K562 (cell line): ENCODE results near the gene ENPP6. TPM values are rescaled to one million over a fixed set of nuclear protein-coding genes. Genes with fewer than 3 reads are reported as not detected.

ENCODE experiments used
- ATAC-seq: fragments of 200-7000 bp; cut with Tn5 transposase; 3 replicates; pipeline ENCODE4 v1.9.1; 2020; ENCODE audit warnings: moderate library complexity
- BruUV-seq: library from RNA; stranded (reverse); fragments of 400-500 nt; replicated peaks from 2 replicates; lab custom pipeline; 2021; lab: Mats Ljungman, UMichigan
- CTCF ChIA-PET: fragments of 300-600 bp; formaldehyde crosslinking; extraction: SDS; loops from one replicate; lab custom pipeline; 2021; ENCODE audit warnings: low intra/inter-chr PET ratio; lab: Yijun Ruan, JAX
- POLR2A ChIA-PET: fragments of 300-600, 350-650 bp; sonication (Branson Sonifier 250); formaldehyde crosslinking; extraction: SDS; loops from one replicate; lab custom pipeline; 2021; ENCODE audit warnings: antibody characterized with exemption, inconsistent platforms; lab: Yijun Ruan, JAX
- DNase-seq, 4 experiments: peaks; one replicate each; pipeline versions ENCODE4 v3.0.0 to v3.0.0-alpha.2; 2011 to 2018; ENCODE audit warnings: low spot score in 3 of 4, mixed read lengths in 3 of 4; ENCODE audit errors: extremely low read depth in 1 of 4
- FAIRE-seq: peaks from 2 replicates; lab custom pipeline; 2011; peaks lifted over from hg19 to GRCh38; lab: Jason Lieb, UNC
- H2AFZ ChIP-seq: 2 replicates; pipeline ENCODE4 v1.6.0; 2011; ENCODE audit warnings: low read depth, low read length, control low read depth, inconsistent platforms
- H3K27ac ChIP-seq: fragments of 200-600 bp; 3 replicates; pipeline ENCODE4 v1.8.0; 2011; ENCODE audit warnings: low read depth, mild to moderate bottlenecking, control low read depth, inconsistent platforms, low read length, moderate library complexity, mixed read lengths; ENCODE audit errors: extremely low read depth
- H3K27me3 ChIP-seq, 2 experiments: fragments of 300-600 bp in 1 of 2; 2 replicates in 1 of 2; 3 replicates in 1 of 2; pipeline versions ENCODE4 v1.6.0 to v1.8.0; 2011; ENCODE audit warnings: inconsistent platforms in 2 of 2, low read length in 2 of 2, mild to moderate bottlenecking in 1 of 2, mixed read lengths in 1 of 2, moderate library complexity in 1 of 2; ENCODE audit not compliant: control insufficient read depth in 2 of 2, insufficient read depth in 2 of 2
- H3K36me3 ChIP-seq: fragments of 300-600 bp; 3 replicates; pipeline ENCODE4 v1.8.0; 2011; ENCODE audit warnings: mild to moderate bottlenecking, low read length, inconsistent platforms; ENCODE audit not compliant: control insufficient read depth, insufficient read depth
- H3K4me1 ChIP-seq, 2 experiments: fragments of 200-600 bp in 1 of 2; replicated peaks in 1 of 2; 2 replicates in 1 of 2; 3 replicates in 1 of 2; pipeline versions ENCODE4 v1.5.1 to v1.8.0; 2011; ENCODE audit warnings: inconsistent platforms in 2 of 2, low read length in 2 of 2, mild to moderate bottlenecking in 1 of 2, mixed read lengths in 1 of 2, moderate library complexity in 1 of 2; ENCODE audit not compliant: control insufficient read depth in 2 of 2, insufficient read depth in 2 of 2
- H3K4me2 ChIP-seq: 2 replicates; pipeline ENCODE4 v1.6.1; 2011; ENCODE audit warnings: low read length, control low read depth, inconsistent platforms, mixed read lengths; ENCODE audit not compliant: insufficient read depth
- H3K4me3 ChIP-seq: fragments of 200-600 bp; sonication (generic), shearing (Covaris generic); 2 replicates; pipeline ENCODE4 v1.5.1; 2016; ENCODE audit warnings: control low read depth, inconsistent platforms
- H3K79me2 ChIP-seq: fragments of 200-600 bp; 3 replicates; pipeline ENCODE4 v1.8.0; 2011; ENCODE audit warnings: low read length, inconsistent platforms; ENCODE audit not compliant: control insufficient read depth, insufficient read depth
- H3K9ac ChIP-seq, 2 experiments: 2 replicates each; pipeline versions ENCODE4 v1.6.0 to v1.6.1; 2011; ENCODE audit warnings: low read depth in 2 of 2, low read length in 2 of 2, control low read depth in 1 of 2, inconsistent platforms in 1 of 2, mild to moderate bottlenecking in 1 of 2, mixed read lengths in 1 of 2; ENCODE audit not compliant: insufficient read depth in 1 of 2
- H3K9me1 ChIP-seq: one replicate; pipeline ENCODE4 v1.6.0; 2011; ENCODE audit warnings: inconsistent platforms, mild to moderate bottlenecking, low read length, moderate library complexity; ENCODE audit not compliant: control insufficient read depth, insufficient read depth
- H3K9me3 ChIP-seq: replicated peaks from 2 replicates; pipeline ENCODE4 v1.5.1; 2011; ENCODE audit warnings: low read depth, low read length, inconsistent platforms; ENCODE audit not compliant: control insufficient read depth, insufficient read depth
- H4K20me1 ChIP-seq: replicated peaks from 2 replicates; pipeline ENCODE4 v1.6.1; 2011; ENCODE audit warnings: low read length, inconsistent platforms, mixed read lengths; ENCODE audit not compliant: control insufficient read depth, insufficient read depth
- ATF3 ChIP-seq, 2 experiments: fragments of 450-650 bp in 1 of 2; sonication (generic) in 1 of 2; formaldehyde crosslinking in 1 of 2; IDR thresholded peaks in 1 of 2; conservative IDR thresholded peaks in 1 of 2; 2 replicates each; pipeline versions ENCODE4 v1.6.1 to v1.8.1; 2016 to 2023; ENCODE audit warnings: mild to moderate bottlenecking in 2 of 2, moderate library complexity in 2 of 2, inconsistent platforms in 1 of 2, missing genetic modification reagents in 1 of 2
- CTBP1 ChIP-seq: fragments of 450-650 bp; IDR thresholded peaks from 2 replicates; pipeline ENCODE4 v1.6.1; 2016; ENCODE audit warnings: borderline replicate concordance
- CTCF ChIP-seq, 3 experiments: IDR thresholded peaks in 2 of 3; conservative IDR thresholded peaks in 1 of 3; 2 replicates each; pipeline ENCODE4 v1.5.1; 2011 to 2012; ENCODE audit warnings: low read length in 3 of 3, mild to moderate bottlenecking in 3 of 3, control low read depth in 2 of 3, improper control_type of control experiment in 1 of 3, inconsistent platforms in 1 of 3, low read depth in 1 of 3, mixed read lengths in 1 of 3, moderate library complexity in 1 of 3; ENCODE audit not compliant: insufficient read depth in 2 of 3
- ELF1 ChIP-seq: fragments of 200-800 bp; sonication (Bioruptor generic); IDR thresholded peaks from 2 replicates; pipeline ENCODE4 v1.6.1; 2016; ENCODE audit warnings: missing genetic modification characterization, missing compliant biosample characterization
- HIVEP1 ChIP-seq: fragments of 250-450 bp; sonication (Bioruptor Pico); IDR thresholded peaks from 2 replicates; pipeline ENCODE4 v1.4.0; 2020; ENCODE audit warnings: mild to moderate bottlenecking
- KLF6 ChIP-seq: fragments of 250-450 bp; sonication (Bioruptor Pico); IDR thresholded peaks from 2 replicates; pipeline ENCODE4 v1.4.0; 2020; ENCODE audit warnings: mild to moderate bottlenecking, moderate library complexity, borderline replicate concordance
- NCOA6 ChIP-seq: fragments of 450-650 bp; IDR thresholded peaks from 2 replicates; pipeline ENCODE4 v1.6.1; 2017; ENCODE audit warnings: mild to moderate bottlenecking
- NR3C1 ChIP-seq: sonication (generic); formaldehyde crosslinking; IDR thresholded peaks from 2 replicates; pipeline ENCODE4 v1.8.1; 2022; ENCODE audit warnings: missing genetic modification reagents
- PCBP1 ChIP-seq: fragments of 200-400 bp; formaldehyde crosslinking; IDR thresholded peaks from 2 replicates; pipeline ENCODE4 v1.6.1; 2018; ENCODE audit warnings: mild to moderate bottlenecking, low read depth, low read length; ENCODE audit not compliant: poor library complexity, severe bottlenecking
- VEZF1 ChIP-seq: fragments of 200-800 bp; sonication (Bioruptor generic); IDR thresholded peaks from 2 replicates; pipeline ENCODE4 v1.6.1; 2017; ENCODE audit warnings: missing genetic modification characterization, missing compliant biosample characterization
- ZFP1 ChIP-seq: fragments of 450-650 bp; formaldehyde crosslinking; IDR thresholded peaks from 2 replicates; pipeline ENCODE4 v1.4.0; 2020; ENCODE audit warnings: mild to moderate bottlenecking, mixed read lengths
- ZFX ChIP-seq: sonication (generic); formaldehyde crosslinking; IDR thresholded peaks from 2 replicates; pipeline ENCODE4 v1.8.0; 2022; ENCODE audit warnings: mild to moderate bottlenecking, missing genetic modification reagents, moderate library complexity
- ZNF143 ChIP-seq: sonication (generic); formaldehyde crosslinking; IDR thresholded peaks from 2 replicates; pipeline ENCODE4 v1.9.0; 2022; ENCODE audit warnings: mild to moderate bottlenecking, missing genetic modification reagents
- ZNF253 ChIP-seq: fragments of 250-450 bp; sonication (Bioruptor Pico); conservative IDR thresholded peaks from 2 replicates; pipeline ENCODE4 v1.6.1; 2021; ENCODE audit warnings: mild to moderate bottlenecking
- ZNF354B ChIP-seq: fragments of 250-450 bp; sonication (Bioruptor Pico); IDR thresholded peaks from 2 replicates; pipeline ENCODE4 v1.4.0; 2020
- ZNF766 ChIP-seq: fragments of 200-800 bp; sonication (Bioruptor generic); conservative IDR thresholded peaks from 2 replicates; pipeline ENCODE4 v1.6.1; 2016; ENCODE audit warnings: missing genetic modification characterization, missing compliant biosample characterization
- WGBS: fragments of 100-300 bp; shearing (Covaris generic); methylation state at CpG from one replicate; pipeline ENCODE4 v1.1.6; 2016; ENCODE audit warnings: low coverage, mixed read lengths; ENCODE audit not compliant: insufficient coverage; ENCODE audit errors: missing lambda C conversion rate; 5-methylcytosine and 5-hydroxymethylcytosine counted together
- in situ Hi-C: fragments of 300-500 bp; cut with MboI; formaldehyde crosslinking; loops from 4 replicates; pipeline ENCODE4 v1.15.0; 2018; ENCODE audit warnings: inconsistent platforms, mixed read lengths
- intact Hi-C: fragments of 100-400 bp; cut with micrococcal nuclease; formaldehyde crosslinking; loops from 2 replicates; pipeline ENCODE4 v1.14.2; 2022
- polyA plus RNA-seq, 8 experiments: library from polyadenylated mRNA; depleted of rRNA in 4 of 8; stranded (reverse) in 5 of 8; unstranded in 3 of 8; fragments of >200 nt; fragmentation: Nextera tagmentation in 2 of 8; fragmentation: Illumina TruSeq in 1 of 8; extraction: Ambion mirVana in 2 of 8; extraction: Trizol in 1 of 8; gene quantifications; 2 replicates each; pipeline versions ENCODE4 v1.2.1 to v1.2.3, GENCODE V29; 2011 to 2014; ENCODE audit warnings: inconsistent platforms in 1 of 8, missing spikeins in 1 of 8
- total RNA-seq, 7 experiments: library from RNA; depleted of rRNA in 6 of 7; stranded (reverse); fragments of >200 nt in 6 of 7; fragmentation: Illumina TruSeq in 2 of 7; extraction: Trizol in 2 of 7; gene quantifications; 2 replicates each; pipeline versions ENCODE4 v1.2.1 to v1.2.3, GENCODE V29; 2011 to 2021; ENCODE audit warnings: low replicate concordance in 1 of 7
- TF ChIP-seq, protein P1 (sequence below): fragments of 250-450 bp; sonication (Bioruptor Pico); IDR thresholded peaks from 2 replicates; pipeline ENCODE4 v1.5.0; 2020; ENCODE audit warnings: mild to moderate bottlenecking, borderline replicate concordance

ENPP6 gene
- total and polyA plus RNA-seq, 9 of the 15 experiments (the other 6 are each of a cell fraction or from before 2014, with no cell fraction given), result 0.29 TPM; not detected in 8

DNA sequence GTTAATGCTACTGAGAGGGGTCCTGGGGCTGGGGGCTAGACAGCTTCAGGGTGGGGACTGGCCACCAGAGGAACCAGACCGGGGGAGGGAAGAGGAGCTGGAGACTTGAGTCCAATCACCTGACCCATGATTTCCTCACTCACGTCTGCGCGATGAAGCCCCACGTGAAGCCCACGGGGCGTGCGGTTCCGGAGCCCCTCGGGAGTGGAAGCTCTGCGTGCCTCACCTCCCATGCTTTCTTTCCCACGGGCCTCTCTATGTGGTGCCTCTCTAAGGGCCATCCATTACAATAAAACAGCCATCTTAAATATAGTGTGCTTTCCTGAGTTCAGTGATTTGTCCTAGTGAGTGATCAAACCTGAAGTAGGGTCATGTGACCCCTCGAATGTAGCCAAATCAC, 119.9 kb downstream of the ENPP6 start:
- ChIA-PET CTCF (no interaction called here), POLR2A (interaction anchor here (0.7 kb wide), 1 partner anchor 9 kb away, joined by 5 read pairs; no protein-coding TSS in a partner anchor)
- H3K9me3 ChIP-seq, result no peaks in the 10 kb centered on the region
- DNase-seq (no peak), FAIRE-seq (no peak), ATAC-seq (no peak)
- H3K27ac ChIP-seq, result no peak overlapping the region
- peaks cover 2 to 54% of the 10 kb centered on the region in 2 experiments; a peak in 4 of 5 replicates for H3K27me3 ChIP-seq
- in situ Hi-C loops, result no loop called here
- peaks cover 0 to 5% of the 10 kb centered on the region in 2 experiments; a peak in 2 of 5 replicates for H3K4me1 ChIP-seq
- no TSS peak for BruUV-seq
- no peaks in the 10 kb centered on the region for H4K20me1 ChIP-seq
- H2AFZ ChIP-seq, result peak overlapping the region; percentile 58; the same call in 1 of the 2 replicates
- no peak overlapping the region for H3K9ac ChIP-seq
- 12% methylated on average over 13 of the region's 13 CpGs for WGBS
- no peak overlapping the region for H3K4me3 ChIP-seq
- no peaks in the 10 kb centered on the region for H3K79me2 ChIP-seq
- intact Hi-C loops, result no loop called here
- H3K9me1 ChIP-seq, result no peaks in the 10 kb centered on the region
- no peaks in the 10 kb centered on the region for H3K36me3 ChIP-seq
- no peak overlapping the region for H3K4me2 ChIP-seq
- TF ChIP-seq ZNF766 (no peak), VEZF1 (no peak), ZNF354B (CRISPR knock-in tag) (no peak), NR3C1 (CRISPR knock-in tag) (no peak), KLF6 (no peak), ZNF143 (CRISPR knock-in tag) (no peak), ZFX (CRISPR knock-in tag) (no peak), ZFP1 (CRISPR knock-in tag) (no peak), PCBP1 (no peak), CTCF (IDR thresholded peaks at IDR 0.05 in 2 of 3, conservative IDR thresholded peaks at IDR 0.05 in 1 of 3; ENCODE audit: insufficient read depth in 2 of 3, low read depth in 1 of 3, low read length in 3 of 3) (no peak), ELF1 (tag) (no peak; the same call in 1 of the 2 replicates), ZNF253 (CRISPR knock-in tag) (no peak), NCOA6 (no peak), ATF3 (IDR thresholded peaks at IDR 0.05) (no peak), ATF3 (CRISPR knock-in tag; conservative IDR thresholded peaks at IDR 0.05) (no peak), CTBP1 (no peak), HIVEP1 (no peak)
- TF ChIP-seq, protein P1, sequence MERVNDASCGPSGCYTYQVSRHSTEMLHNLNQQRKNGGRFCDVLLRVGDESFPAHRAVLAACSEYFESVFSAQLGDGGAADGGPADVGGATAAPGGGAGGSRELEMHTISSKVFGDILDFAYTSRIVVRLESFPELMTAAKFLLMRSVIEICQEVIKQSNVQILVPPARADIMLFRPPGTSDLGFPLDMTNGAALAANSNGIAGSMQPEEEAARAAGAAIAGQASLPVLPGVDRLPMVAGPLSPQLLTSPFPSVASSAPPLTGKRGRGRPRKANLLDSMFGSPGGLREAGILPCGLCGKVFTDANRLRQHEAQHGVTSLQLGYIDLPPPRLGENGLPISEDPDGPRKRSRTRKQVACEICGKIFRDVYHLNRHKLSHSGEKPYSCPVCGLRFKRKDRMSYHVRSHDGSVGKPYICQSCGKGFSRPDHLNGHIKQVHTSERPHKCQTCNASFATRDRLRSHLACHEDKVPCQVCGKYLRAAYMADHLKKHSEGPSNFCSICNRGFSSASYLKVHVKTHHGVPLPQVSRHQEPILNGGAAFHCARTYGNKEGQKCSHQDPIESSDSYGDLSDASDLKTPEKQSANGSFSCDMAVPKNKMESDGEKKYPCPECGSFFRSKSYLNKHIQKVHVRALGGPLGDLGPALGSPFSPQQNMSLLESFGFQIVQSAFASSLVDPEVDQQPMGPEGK (CRISPR knock-in tag), result no peak
